K562 (cell line): ENCODE measurements around the gene BACH1. TPM values are rescaled to one million over a fixed set of nuclear protein-coding genes. Genes with fewer than 3 reads are reported as not detected.
A peak's percentile ranks its signal among the peaks of the same experiment; 100 is the strongest.

Source experiments
- ATAC-seq: fragments of 200-7000 bp; cut with Tn5 transposase; 3 replicates; pipeline ENCODE4 v1.9.1; 2020; ENCODE audit warnings: moderate library complexity
- BruUV-seq: library from RNA; stranded (reverse); fragments of 400-500 nt; replicated peaks from 2 replicates; lab custom pipeline; 2021; lab: Mats Ljungman, UMichigan
- CTCF ChIA-PET: fragments of 300-600 bp; formaldehyde crosslinking; extraction: SDS; loops from one replicate; lab custom pipeline; 2021; ENCODE audit warnings: low intra/inter-chr PET ratio; lab: Yijun Ruan, JAX
- POLR2A ChIA-PET: fragments of 300-600, 350-650 bp; sonication (Branson Sonifier 250); formaldehyde crosslinking; extraction: SDS; loops from one replicate; lab custom pipeline; 2021; ENCODE audit warnings: antibody characterized with exemption, inconsistent platforms; lab: Yijun Ruan, JAX
- DNase-seq, 4 experiments: peaks; one replicate each; pipeline versions ENCODE4 v3.0.0 to v3.0.0-alpha.2; 2011 to 2018; ENCODE audit warnings: low spot score in 3 of 4, mixed read lengths in 3 of 4; ENCODE audit errors: extremely low read depth in 1 of 4
- FAIRE-seq: peaks from 2 replicates; lab custom pipeline; 2011; peaks lifted over from hg19 to GRCh38; lab: Jason Lieb, UNC
- H2AFZ ChIP-seq: 2 replicates; pipeline ENCODE4 v1.6.0; 2011; ENCODE audit warnings: low read depth, low read length, control low read depth, inconsistent platforms
- H3K27ac ChIP-seq: fragments of 200-600 bp; 3 replicates; pipeline ENCODE4 v1.8.0; 2011; ENCODE audit warnings: low read depth, mild to moderate bottlenecking, control low read depth, inconsistent platforms, low read length, moderate library complexity, mixed read lengths; ENCODE audit errors: extremely low read depth
- H3K27me3 ChIP-seq, 2 experiments: fragments of 300-600 bp in 1 of 2; 2 replicates in 1 of 2; 3 replicates in 1 of 2; pipeline versions ENCODE4 v1.6.0 to v1.8.0; 2011; ENCODE audit warnings: inconsistent platforms in 2 of 2, low read length in 2 of 2, mild to moderate bottlenecking in 1 of 2, mixed read lengths in 1 of 2, moderate library complexity in 1 of 2; ENCODE audit not compliant: control insufficient read depth in 2 of 2, insufficient read depth in 2 of 2
- H3K36me3 ChIP-seq: fragments of 300-600 bp; 3 replicates; pipeline ENCODE4 v1.8.0; 2011; ENCODE audit warnings: mild to moderate bottlenecking, low read length, inconsistent platforms; ENCODE audit not compliant: control insufficient read depth, insufficient read depth
- H3K4me1 ChIP-seq, 2 experiments: fragments of 200-600 bp in 1 of 2; replicated peaks in 1 of 2; 2 replicates in 1 of 2; 3 replicates in 1 of 2; pipeline versions ENCODE4 v1.5.1 to v1.8.0; 2011; ENCODE audit warnings: inconsistent platforms in 2 of 2, low read length in 2 of 2, mild to moderate bottlenecking in 1 of 2, mixed read lengths in 1 of 2, moderate library complexity in 1 of 2; ENCODE audit not compliant: control insufficient read depth in 2 of 2, insufficient read depth in 2 of 2
- H3K4me2 ChIP-seq: 2 replicates; pipeline ENCODE4 v1.6.1; 2011; ENCODE audit warnings: low read length, control low read depth, inconsistent platforms, mixed read lengths; ENCODE audit not compliant: insufficient read depth
- H3K4me3 ChIP-seq: fragments of 200-600 bp; sonication (generic), shearing (Covaris generic); 2 replicates; pipeline ENCODE4 v1.5.1; 2016; ENCODE audit warnings: control low read depth, inconsistent platforms
- H3K79me2 ChIP-seq: fragments of 200-600 bp; 3 replicates; pipeline ENCODE4 v1.8.0; 2011; ENCODE audit warnings: low read length, inconsistent platforms; ENCODE audit not compliant: control insufficient read depth, insufficient read depth
- H3K9ac ChIP-seq, 2 experiments: 2 replicates each; pipeline versions ENCODE4 v1.6.0 to v1.6.1; 2011; ENCODE audit warnings: low read depth in 2 of 2, low read length in 2 of 2, control low read depth in 1 of 2, inconsistent platforms in 1 of 2, mild to moderate bottlenecking in 1 of 2, mixed read lengths in 1 of 2; ENCODE audit not compliant: insufficient read depth in 1 of 2
- H3K9me1 ChIP-seq: one replicate; pipeline ENCODE4 v1.6.0; 2011; ENCODE audit warnings: inconsistent platforms, mild to moderate bottlenecking, low read length, moderate library complexity; ENCODE audit not compliant: control insufficient read depth, insufficient read depth
- H3K9me3 ChIP-seq: replicated peaks from 2 replicates; pipeline ENCODE4 v1.5.1; 2011; ENCODE audit warnings: low read depth, low read length, inconsistent platforms; ENCODE audit not compliant: control insufficient read depth, insufficient read depth
- H4K20me1 ChIP-seq: replicated peaks from 2 replicates; pipeline ENCODE4 v1.6.1; 2011; ENCODE audit warnings: low read length, inconsistent platforms, mixed read lengths; ENCODE audit not compliant: control insufficient read depth, insufficient read depth
- CEBPG ChIP-seq, 3 experiments: fragments of 200-800 bp in 1 of 3; sonication (Bioruptor generic) in 1 of 3; sonication (generic) in 1 of 3; formaldehyde crosslinking in 1 of 3; IDR thresholded peaks in 2 of 3; conservative IDR thresholded peaks in 1 of 3; 2 replicates each; pipeline versions ENCODE4 v1.6.1 to v1.8.0; 2016 to 2022; ENCODE audit warnings: missing compliant biosample characterization in 2 of 3, missing genetic modification characterization in 2 of 3, mild to moderate bottlenecking in 1 of 3, missing genetic modification reagents in 1 of 3
- FOSL1 ChIP-seq: fragments of 200-800 bp; sonication (Bioruptor generic); conservative IDR thresholded peaks from 2 replicates; pipeline ENCODE4 v1.6.1; 2016; ENCODE audit warnings: missing genetic modification characterization, missing compliant biosample characterization
- RFX1 ChIP-seq: fragments of 450-650 bp; IDR thresholded peaks from 2 replicates; pipeline ENCODE4 v1.6.1; 2016; ENCODE audit warnings: mild to moderate bottlenecking, moderate library complexity
- ZNF354B ChIP-seq: fragments of 250-450 bp; sonication (Bioruptor Pico); IDR thresholded peaks from 2 replicates; pipeline ENCODE4 v1.4.0; 2020
- WGBS: fragments of 100-300 bp; shearing (Covaris generic); methylation state at CpG from one replicate; pipeline ENCODE4 v1.1.6; 2016; ENCODE audit warnings: low coverage, mixed read lengths; ENCODE audit not compliant: insufficient coverage; ENCODE audit errors: missing lambda C conversion rate; 5-methylcytosine and 5-hydroxymethylcytosine counted together
- in situ Hi-C: fragments of 300-500 bp; cut with MboI; formaldehyde crosslinking; loops from 4 replicates; pipeline ENCODE4 v1.15.0; 2018; ENCODE audit warnings: inconsistent platforms, mixed read lengths
- intact Hi-C: fragments of 100-400 bp; cut with micrococcal nuclease; formaldehyde crosslinking; loops from 2 replicates; pipeline ENCODE4 v1.14.2; 2022
- polyA plus RNA-seq, 8 experiments: library from polyadenylated mRNA; depleted of rRNA in 4 of 8; stranded (reverse) in 5 of 8; unstranded in 3 of 8; fragments of >200 nt; fragmentation: Nextera tagmentation in 2 of 8; fragmentation: Illumina TruSeq in 1 of 8; extraction: Ambion mirVana in 2 of 8; extraction: Trizol in 1 of 8; gene quantifications; 2 replicates each; pipeline versions ENCODE4 v1.2.1 to v1.2.3, GENCODE V29; 2011 to 2014; ENCODE audit warnings: inconsistent platforms in 1 of 8, missing spikeins in 1 of 8
- total RNA-seq, 7 experiments: library from RNA; depleted of rRNA in 6 of 7; stranded (reverse); fragments of >200 nt in 6 of 7; fragmentation: Illumina TruSeq in 2 of 7; extraction: Trizol in 2 of 7; gene quantifications; 2 replicates each; pipeline versions ENCODE4 v1.2.1 to v1.2.3, GENCODE V29; 2011 to 2021; ENCODE audit warnings: low replicate concordance in 1 of 7

The BACH1 gene
- total and polyA plus RNA-seq, 9 of the 15 experiments (the other 6 are each of a cell fraction or from before 2014, with no cell fraction given) = 10.6 to 58.5 (median 28.6) TPM

DNA sequence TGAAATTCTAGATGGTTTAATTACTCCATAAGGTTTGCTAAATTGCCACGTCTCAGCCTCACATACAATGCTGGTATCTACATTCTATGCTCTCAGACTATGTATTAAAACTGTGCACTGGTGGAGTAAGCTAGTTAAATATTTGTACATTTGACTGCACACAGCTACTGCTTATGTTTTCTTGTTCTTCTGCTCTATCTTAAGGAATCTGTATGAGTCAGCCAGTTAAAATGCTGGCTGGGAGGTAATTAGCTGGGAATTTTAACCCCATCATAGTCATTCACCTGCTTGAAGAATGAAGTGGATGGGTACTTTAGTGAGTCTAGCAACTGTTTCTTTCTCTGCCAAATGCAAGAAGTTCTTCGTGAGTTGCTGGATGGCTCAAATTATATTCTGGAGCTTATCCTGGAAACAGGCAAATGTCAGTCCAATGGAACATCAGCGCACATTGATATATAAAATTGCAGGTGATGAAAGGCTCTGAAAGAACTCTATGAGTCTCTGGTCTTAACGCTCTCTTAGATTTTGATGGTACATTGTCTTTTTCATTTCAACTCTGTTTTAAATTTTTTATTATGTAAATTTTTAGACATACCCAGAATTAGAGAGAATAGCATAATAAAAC lies 83.4 kb downstream of the BACH1 start:
- no peak overlapping the region for H3K4me3 ChIP-seq
- no peaks in the 10 kb centered on the region for H3K79me2 ChIP-seq
- H3K9me1 ChIP-seq = no peaks in the 10 kb centered on the region
- no peaks in the 10 kb centered on the region for H3K9me3 ChIP-seq
- POLR2A ChIA-PET = interaction anchor here (0.6 kb wide), 1 partner anchor 229 kb away, joined by 3 read pairs; no protein-coding TSS in a partner anchor
- ATAC-seq (no peak), DNase-seq (no peak), FAIRE-seq (no peak)
- H3K4me1 ChIP-seq = no peaks in the 10 kb centered on the region
- intact Hi-C loops = no loop called here
- no peak overlapping the region for H3K9ac ChIP-seq
- CTCF ChIA-PET = no interaction called here
- in situ Hi-C loops = no loop called here
- no peaks in the 10 kb centered on the region for H4K20me1 ChIP-seq
- no peaks in the 10 kb centered on the region for H3K36me3 ChIP-seq
- WGBS = 78% methylated on average over 4 of the region's 4 CpGs
- H3K4me2 ChIP-seq = no peak overlapping the region
- H2AFZ ChIP-seq = no peak overlapping the region
- H3K27me3 ChIP-seq = no peaks in the 10 kb centered on the region
- TF ChIP-seq CEBPG (CRISPR knock-in tag; IDR thresholded peaks at IDR 0.05) (no peak), CEBPG (tag; conservative IDR thresholded peaks at IDR 0.05 in 1 of 2, IDR thresholded peaks at IDR 0.05 in 1 of 2) (0 out of 4 replicates have a peak, but pooled peaks of 1 of the 2 experiments have one; percentile 12), ZNF354B (no peak), RFX1 (no peak), FOSL1 (tag) (peak; percentile 53)
- no peak overlapping the region for H3K27ac ChIP-seq
- no TSS peak for BruUV-seq
